GM21360 (cell line): ENCODE measurements around the gene APH1A.
"Not testable (repeated sequence)": the region's sequence is repeated elsewhere in the genome, so short reads cannot be mapped to it uniquely, and the experiment has no call there.

Experiments used
- ATAC-seq: cut with Tn5 transposase; IDR thresholded peaks from one replicate; pipeline ENCODE4 v1.9.1; 2021; ENCODE audit warnings: mild to moderate bottlenecking, moderate library complexity; ENCODE audit not compliant: unreplicated experiment

Gene APH1A

GRCh38 chr1:150269451-150269850 is 635 bp upstream of the APH1A start:
- ATAC-seq: no peak

DNA sequence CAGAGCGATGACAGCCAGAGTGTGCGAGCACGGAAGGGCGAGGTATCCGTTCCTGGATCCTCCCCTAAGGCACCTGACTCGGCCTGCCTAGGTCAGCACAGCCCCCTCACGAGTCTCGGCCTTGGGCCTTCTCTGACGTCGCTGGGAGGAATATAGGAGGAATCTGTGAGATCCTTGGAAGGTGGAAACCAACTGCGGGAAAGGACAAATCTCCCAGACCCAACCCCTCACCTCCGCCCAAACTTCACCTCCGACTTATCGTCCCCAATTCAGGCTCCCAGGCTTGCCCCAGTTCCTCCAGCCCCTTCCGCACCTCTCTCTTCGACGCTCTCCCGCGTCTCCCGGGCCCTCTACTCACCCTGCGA is 494 bp downstream of the APH1A start:
- peak; percentile 12 for ATAC-seq

DNA sequence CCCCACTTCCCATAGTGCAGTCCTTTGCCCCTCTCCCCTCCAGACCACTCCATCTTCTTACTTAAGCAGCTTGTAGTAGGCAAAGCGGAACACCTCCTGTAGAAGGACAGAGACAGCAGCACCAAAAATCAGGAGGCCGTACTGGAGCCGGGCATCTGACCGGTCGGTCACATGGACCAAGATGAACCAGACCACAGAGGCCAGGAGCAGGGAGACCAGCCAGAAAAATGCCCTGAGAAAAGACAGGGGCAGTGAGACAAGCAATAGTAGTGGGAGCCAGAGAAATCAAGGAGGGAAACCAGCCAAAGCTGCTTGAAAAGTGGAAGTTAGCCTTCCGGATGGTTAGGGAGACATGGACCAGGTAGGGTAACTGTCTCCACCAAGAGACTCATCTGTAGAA is 920 bp downstream of the APH1A start:
- no peak for ATAC-seq

GRCh38 chr1:150263549-150263948 is 5.3 kb downstream of the APH1A start:
- no peak for ATAC-seq

GRCh38 chr1:150262388-150263320 is 6.2 kb downstream of the APH1A start:
- ATAC-seq: no peak

GRCh38 chr1:150261367-150261766 is 7.4 kb downstream of the APH1A start:
- ATAC-seq: no peak

- no peak for ATAC-seq
Observed at GRCh38 chr1:150259758-150260669, 8.8 kb downstream of the APH1A start.

DNA sequence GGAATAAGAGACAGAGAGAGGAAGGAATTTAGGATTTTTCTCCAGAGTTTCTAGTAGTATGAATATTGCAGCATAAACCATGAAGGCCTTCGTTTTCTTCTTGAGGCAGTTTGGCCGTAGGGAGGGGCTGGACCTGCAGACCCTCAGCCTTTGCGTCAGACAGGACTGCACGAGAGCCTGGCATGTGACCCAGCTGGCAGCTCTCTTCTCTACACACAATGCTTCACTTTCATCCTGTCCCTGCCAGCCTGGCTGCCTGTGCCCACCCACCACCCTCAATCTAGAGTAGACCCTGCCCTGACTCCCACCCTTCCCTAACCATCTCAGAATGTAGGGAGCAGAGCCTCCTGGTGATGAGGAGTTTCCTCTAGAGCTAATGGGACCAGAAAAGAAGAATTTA is 9.6 kb downstream of the APH1A start:
- ATAC-seq: no peak

GRCh38 chr1:150257624-150258585 is 10.9 kb downstream of the APH1A start, which contains the start of gene CA14:
CA14 (plus strand) TSS chr1:150257774; CDS start chr1:150258129, 355 bp downstream.
- no peak for ATAC-seq

GRCh38 chr1:150256554-150257341 is 12.1 kb downstream of the APH1A start:
- ATAC-seq: no peak

GRCh38 chr1:150256198-150256553 is 12.6 kb downstream of the APH1A start:
- no peak for ATAC-seq

- ATAC-seq: no peak
Observed at GRCh38 chr1:150249936-150250335, 18.9 kb downstream of the APH1A start.

GRCh38 chr1:150243003-150243402 is 25.8 kb downstream of the APH1A start:
- no peak for ATAC-seq

DNA sequence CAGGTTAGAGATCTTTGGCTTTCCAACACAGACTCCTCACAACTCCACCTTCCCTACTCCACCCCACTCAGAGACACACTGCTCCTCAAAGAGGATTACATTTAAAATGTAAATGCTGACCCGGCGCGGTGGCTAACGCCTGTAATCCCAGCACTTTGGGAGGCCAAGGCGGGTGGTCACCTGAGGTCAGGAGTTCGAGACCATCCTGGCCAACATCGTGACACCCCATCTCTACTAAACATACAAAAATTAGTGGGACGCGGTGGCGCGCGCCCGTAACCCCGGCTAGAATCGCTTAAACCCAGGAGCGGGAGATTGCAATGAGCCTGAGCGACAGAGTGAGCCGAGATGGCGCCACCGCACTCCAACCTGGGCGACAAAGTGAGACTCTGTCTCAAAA is 31.1 kb downstream of the APH1A start:
- ATAC-seq: no peak

DNA sequence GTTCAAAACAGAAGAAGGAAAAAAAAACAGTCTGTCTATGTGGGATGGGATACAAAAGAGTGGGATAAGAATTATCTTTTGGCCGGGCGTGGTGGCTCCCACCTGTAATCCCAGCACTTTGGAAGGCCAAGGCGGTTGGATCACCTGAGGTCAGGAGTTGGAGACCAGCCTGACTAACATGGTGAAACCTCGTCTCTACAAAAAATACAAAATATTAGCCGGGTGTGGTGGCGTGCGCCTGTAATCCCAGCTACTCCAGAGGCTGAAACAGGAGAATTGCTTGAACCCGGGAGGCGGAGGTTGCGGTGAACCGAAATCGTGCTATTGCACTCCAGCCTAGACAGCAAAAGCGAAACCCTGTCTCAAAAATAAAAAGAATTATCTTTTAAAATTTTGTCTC is 31.6 kb downstream of the APH1A start:
- ATAC-seq: not testable (repeated sequence)

- ATAC-seq: no peak
Observed at GRCh38 chr1:150236614-150237100, 32.2 kb downstream of the APH1A start.

DNA sequence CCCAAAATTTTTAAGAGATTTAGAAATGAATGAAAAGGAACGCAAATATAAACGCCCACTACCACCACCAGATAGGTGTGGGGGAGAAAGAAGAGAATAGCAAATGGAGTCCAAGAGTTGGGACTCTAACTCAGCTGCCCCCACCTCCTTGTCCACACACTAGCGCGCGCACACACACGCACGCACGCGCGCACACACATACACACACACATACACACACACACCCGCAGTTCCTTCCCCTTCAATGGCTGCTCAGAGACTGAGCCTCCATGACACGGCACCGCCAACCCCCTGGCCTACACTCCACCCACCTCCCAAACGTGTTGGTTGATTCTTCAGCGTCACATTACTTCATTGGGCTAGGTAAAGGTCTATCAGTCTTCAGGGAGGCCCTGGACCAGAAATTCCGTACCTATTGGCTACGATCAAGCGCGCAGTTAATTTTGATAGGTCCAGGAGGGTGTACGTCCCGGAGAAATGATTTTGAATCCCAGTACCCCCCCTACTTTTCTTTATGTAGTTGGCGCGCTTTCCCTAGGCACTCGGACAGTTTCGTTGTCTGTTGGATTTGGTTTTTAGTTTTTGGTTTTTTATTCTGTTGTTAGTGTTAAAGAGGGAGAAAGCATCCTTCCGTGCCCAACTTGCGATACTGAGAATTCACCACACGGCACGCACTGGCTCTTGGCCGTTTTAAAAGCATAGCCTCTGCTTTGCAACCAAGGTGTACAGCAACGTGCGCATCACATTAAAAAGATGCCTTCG is 32.8 kb downstream of the APH1A start, which contains the start of gene ANP32E:
Gene ANP32E, minus strand, starts transcription at position 261 of the 762 bp plus-strand sequence. CDS start 326 bp downstream, outside the sequence.
- peak; percentile 75 for ATAC-seq

DNA sequence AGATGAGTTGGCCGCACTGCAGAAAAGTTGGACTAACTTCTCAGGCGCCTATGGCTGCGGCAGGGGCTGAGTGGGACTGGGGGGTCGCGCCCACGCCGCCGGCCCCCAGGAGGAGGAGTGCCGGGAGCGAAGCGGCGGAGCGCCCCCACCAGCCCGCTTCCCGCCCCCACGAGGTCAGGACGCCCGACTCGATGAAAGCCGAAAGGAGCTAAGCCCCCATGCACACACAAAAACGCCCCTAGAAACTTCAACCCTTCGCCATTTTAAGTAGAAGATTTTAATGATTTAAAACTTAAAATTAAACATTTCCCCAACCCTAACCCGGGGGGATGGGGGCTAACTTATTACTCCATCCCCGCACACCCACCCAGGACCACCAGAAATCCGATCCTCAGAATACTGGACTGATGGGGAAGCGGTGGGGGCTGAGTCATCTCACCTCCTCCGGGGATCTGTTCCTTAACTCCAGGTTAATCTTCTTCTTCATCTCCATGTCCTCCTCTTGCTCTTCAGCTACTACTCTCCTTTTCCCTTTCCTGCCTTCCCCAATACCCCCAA is 33.4 kb downstream of the APH1A start:
- peak; percentile 11 for ATAC-seq
